Measurements from ENCODE around the gene OPRD1. TPM values are rescaled to one million over a fixed set of nuclear protein-coding genes. Genes with fewer than 3 reads are reported as not detected.

Gene OPRD1
- total RNA-seq, 6 experiments from 2014 or later, result not detected

DNA sequence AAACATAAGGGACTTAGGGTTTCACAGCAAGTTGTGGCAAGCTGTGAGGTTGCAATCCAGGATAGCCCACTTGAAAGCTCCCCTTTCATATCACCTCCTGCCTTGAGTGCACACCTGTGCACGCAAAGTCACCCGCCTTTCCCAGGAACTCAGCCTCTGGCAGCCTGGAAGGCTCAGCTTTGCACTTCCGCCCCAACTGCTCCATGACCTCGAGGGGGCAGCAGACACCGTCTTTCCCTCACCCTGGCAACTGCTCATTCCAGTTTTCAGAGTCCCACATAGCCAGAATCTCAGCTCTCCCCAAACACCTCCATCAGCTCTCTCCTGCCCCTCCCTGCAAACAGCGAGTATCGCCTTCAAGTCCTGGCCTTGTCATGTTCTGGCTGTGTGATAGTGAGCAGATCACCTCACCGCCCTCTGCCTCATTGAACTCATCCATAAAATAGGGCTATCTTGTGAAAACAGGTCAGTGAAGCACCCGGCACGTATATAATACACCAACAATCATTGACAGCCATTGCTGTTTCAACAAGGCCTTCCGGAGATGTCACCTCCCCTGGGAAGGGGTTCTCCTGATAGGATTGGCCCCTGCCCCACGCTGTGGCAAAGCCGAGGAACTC is 70.1 kb downstream of the OPRD1 start:
- DNase-seq (peak; percentile 86 to 89 (median 89)), ATAC-seq (peak; percentile 68 to 78 (median 71))
- H3K4me3 ChIP-seq, result no peak overlapping the region
- peaks cover 0 to 19% (median 10%) of the 10 kb centered on the region in 4 donors for H3K4me1 ChIP-seq
- H3K27me3 ChIP-seq, result no peaks in the 10 kb centered on the region
- no peak overlapping the region for H3K27ac ChIP-seq
- intact Hi-C loops (cut with DNase I), result loop anchor here (5.0 to 10.0 kb wide), 4 partner anchors 100 to 323 kb away; no protein-coding TSS in a partner anchor
- 25% methylated on average over 11 of the region's 13 CpGs for WGBS (ENCODE audit: insufficient coverage, low coverage, low lambda C conversion rate, missing lambda C conversion rate)
- TF ChIP-seq POLR2A (IDR thresholded peaks at IDR 0.05) (no peak), CTCF (IDR thresholded peaks at IDR 0.05) (peak; percentile 87 to 98 (median 92))
- no peaks in the 10 kb centered on the region for H3K9me3 ChIP-seq
- H3K36me3 ChIP-seq, result no peaks in the 10 kb centered on the region

DNA sequence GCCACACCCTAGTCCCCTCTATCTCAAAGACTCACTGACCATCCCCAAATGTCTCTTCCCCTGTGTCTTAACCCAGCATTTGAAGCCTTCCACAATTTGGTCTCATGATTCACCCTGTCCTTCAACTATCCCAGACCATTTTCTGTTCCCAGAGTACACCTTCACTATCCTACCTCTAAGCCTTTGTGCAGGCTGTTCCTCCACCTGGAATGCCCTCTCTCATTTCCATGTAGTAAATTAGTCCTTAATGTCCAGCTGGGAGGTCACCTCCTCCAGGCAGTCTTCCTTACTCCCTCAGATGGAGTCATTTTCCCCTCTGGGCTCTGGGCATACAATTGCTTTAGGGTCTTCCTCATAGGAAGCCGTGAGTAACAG is 71.3 kb downstream of the OPRD1 start:
- H3K4me1 ChIP-seq, result peaks cover 0 to 23% (median 10%) of the 10 kb centered on the region in 4 donors
- 100% methylated on average over 1 of the region's 1 CpG for WGBS (ENCODE audit: insufficient coverage, low coverage, low lambda C conversion rate, missing lambda C conversion rate)
- intact Hi-C loops (cut with DNase I), result loop anchor here (5.0 to 10.0 kb wide), 4 partner anchors 99 to 322 kb away; no protein-coding TSS in a partner anchor

GRCh38 chr1:28885472-28885877 is 73.5 kb downstream of the OPRD1 start:
- Histone ChIP-seq H3K36me3 (no peaks in the 10 kb centered on the region), H3K27me3 (no peaks in the 10 kb centered on the region), H3K9me3 (no peaks in the 10 kb centered on the region), H3K4me3 (no peak overlapping the region), H3K4me1 (peaks cover 0 to 26% (median 10%) of the 10 kb centered on the region in 4 donors), H3K27ac (peak overlapping the region in 2 of 3 donors; percentile 18 to 87)
- 62% methylated on average over 5 of the region's 7 CpGs for WGBS (ENCODE audit: insufficient coverage, low coverage, low lambda C conversion rate, missing lambda C conversion rate)
- no peak for ATAC-seq
- TF ChIP-seq CTCF (IDR thresholded peaks at IDR 0.05) (no peak), POLR2A (IDR thresholded peaks at IDR 0.05) (no peak)
- no peak for DNase-seq
- intact Hi-C loops (cut with DNase I), result loop anchor here in 1 of 2 donors (10.0 kb wide), 1 partner anchor 319 kb away; no protein-coding TSS in a partner anchor

More for the DNA sequence above, 71.3 kb downstream of the OPRD1 start:
- Histone ChIP-seq H3K9me3 (no peaks in the 10 kb centered on the region), H3K27me3 (no peaks in the 10 kb centered on the region), H3K27ac (no peak overlapping the region), H3K4me3 (no peak overlapping the region), H3K36me3 (no peaks in the 10 kb centered on the region)
- ATAC-seq, result no peak
- no peak for TF ChIP-seq POLR2A (IDR thresholded peaks at IDR 0.05)
- TF ChIP-seq CTCF (IDR thresholded peaks at IDR 0.05), result no peak
- DNase-seq, result no peak

GRCh38 chr1:28885977-28886730 is 74.2 kb downstream of the OPRD1 start:
- no peak for ATAC-seq
- peaks cover 0 to 26% (median 10%) of the 10 kb centered on the region in 4 donors for H3K4me1 ChIP-seq
- peak overlapping the region; percentile 58 to 94 (median 85) for H3K4me3 ChIP-seq
- WGBS (ENCODE audit: insufficient coverage, low coverage, low lambda C conversion rate, missing lambda C conversion rate), result 64% methylated on average over 9 of the region's 17 CpGs
- no peaks in the 10 kb centered on the region for H3K27me3 ChIP-seq
- H3K9me3 ChIP-seq, result no peaks in the 10 kb centered on the region
- TF ChIP-seq POLR2A (IDR thresholded peaks at IDR 0.05) (no peak), CTCF (IDR thresholded peaks at IDR 0.05) (no peak)
- peak overlapping the region; percentile 62 to 87 (median 84) for H3K27ac ChIP-seq
- no peaks in the 10 kb centered on the region for H3K36me3 ChIP-seq
- DNase-seq, result no peak
- intact Hi-C loops (cut with DNase I), result loop anchor here in 1 of 2 donors (10.0 kb wide), 1 partner anchor 319 kb away; no protein-coding TSS in a partner anchor
